ENCODE data around the gene TOP3B.

The TOP3B gene

DNA sequence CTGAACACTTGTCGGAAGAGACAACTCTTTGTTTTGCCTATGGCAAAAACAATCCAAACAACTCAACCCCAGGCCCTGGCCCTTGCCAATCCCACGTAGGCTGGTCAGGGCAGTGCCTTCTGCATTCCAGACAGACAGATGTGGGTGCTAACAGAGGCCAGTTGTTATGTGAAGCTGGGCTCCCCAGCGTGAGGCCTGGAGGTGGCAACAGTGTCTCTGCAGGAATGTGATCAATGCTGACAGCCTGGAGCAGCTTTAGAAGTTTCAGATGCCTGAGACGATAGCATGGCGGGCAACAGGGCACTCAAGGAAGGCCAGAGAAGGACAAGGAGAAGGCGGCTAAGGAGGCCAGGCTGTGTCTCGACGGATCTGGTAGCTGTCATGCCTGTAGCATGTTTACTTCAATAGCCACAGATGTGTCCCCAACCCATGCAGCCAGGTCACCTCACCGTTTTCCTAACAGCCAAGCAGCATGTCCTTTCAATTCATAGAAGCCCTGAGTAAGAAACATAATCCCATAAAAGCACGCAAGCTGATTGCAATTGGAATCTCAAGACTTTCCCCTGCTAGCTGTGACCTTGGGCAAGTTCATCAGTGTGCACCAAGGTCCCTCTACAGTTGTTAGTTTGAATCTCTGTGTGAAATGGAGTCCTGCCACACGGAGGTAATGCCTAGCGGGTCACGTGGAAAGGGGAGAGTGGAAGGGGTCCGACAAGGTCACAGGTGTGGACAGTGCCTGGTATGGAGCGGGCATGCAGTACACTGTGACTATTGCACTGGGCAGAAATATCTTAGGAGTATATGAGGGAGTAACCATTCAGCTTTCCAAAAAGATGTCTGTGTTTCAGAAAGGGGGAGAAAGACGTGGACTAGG, 15.7 kb downstream of the TOP3B start:
- no peak overlapping the region for H3K4me3 ChIP-seq (ENCODE audit: low read length)
- TF ChIP-seq ZNF274 (IDR thresholded peaks at IDR 0.05; ENCODE audit: low read depth, low read length) = no peak

GRCh38 chr22:21965762-21966288, 16.8 kb downstream of the TOP3B start:
- no peak for TF ChIP-seq ZNF274 (IDR thresholded peaks at IDR 0.05; ENCODE audit: low read depth, low read length)
- H3K4me3 ChIP-seq (ENCODE audit: low read length) = no peak overlapping the region

- no peak overlapping the region for H3K4me3 ChIP-seq (ENCODE audit: low read length)
- TF ChIP-seq ZNF274 (IDR thresholded peaks at IDR 0.05; ENCODE audit: low read depth, low read length) = no peak
Observed at GRCh38 chr22:21964918-21965484, 17.6 kb downstream of the TOP3B start.

- no peak for TF ChIP-seq ZNF274 (IDR thresholded peaks at IDR 0.05; ENCODE audit: low read depth, low read length)
- H3K4me3 ChIP-seq (ENCODE audit: low read length) = no peak overlapping the region
Observed at GRCh38 chr22:21964234-21964633, 18.4 kb downstream of the TOP3B start.

GRCh38 chr22:21963790-21964211, 18.8 kb downstream of the TOP3B start:
- no peak for TF ChIP-seq ZNF274 (IDR thresholded peaks at IDR 0.05; ENCODE audit: low read depth, low read length)
- H3K4me3 ChIP-seq (ENCODE audit: low read length) = no peak overlapping the region

DNA sequence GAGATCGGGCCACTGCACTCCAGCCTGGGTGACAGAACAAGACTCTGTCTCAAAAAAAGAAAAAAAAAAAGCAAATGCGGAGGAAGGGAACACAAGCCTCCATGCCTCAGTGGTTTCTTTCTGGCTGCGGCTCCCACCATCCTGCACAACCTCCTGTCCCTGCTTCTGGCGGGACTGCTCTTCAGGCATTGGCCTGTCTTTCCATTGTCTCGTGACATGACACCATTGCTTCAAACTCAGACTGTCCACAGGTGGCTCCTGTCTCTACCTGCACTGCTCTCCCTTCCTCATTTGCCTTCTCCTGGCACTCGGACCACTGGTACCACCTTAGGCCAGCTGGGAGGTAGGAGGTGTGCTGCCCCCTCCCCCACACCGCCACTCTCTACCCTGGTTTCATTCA, 19.3 kb downstream of the TOP3B start:
- no peak overlapping the region for H3K4me3 ChIP-seq (ENCODE audit: low read length)
- no peak for TF ChIP-seq ZNF274 (IDR thresholded peaks at IDR 0.05; ENCODE audit: low read depth, low read length)

- no peak overlapping the region for H3K4me3 ChIP-seq (ENCODE audit: low read length)
- no peak for TF ChIP-seq ZNF274 (IDR thresholded peaks at IDR 0.05; ENCODE audit: low read depth, low read length)
Observed at GRCh38 chr22:21962655-21962949, 20.0 kb downstream of the TOP3B start.

- no peak for TF ChIP-seq ZNF274 (IDR thresholded peaks at IDR 0.05; ENCODE audit: low read depth, low read length)
- no peak overlapping the region for H3K4me3 ChIP-seq (ENCODE audit: low read length)
Observed at GRCh38 chr22:21961886-21962654, 20.5 kb downstream of the TOP3B start.

DNA sequence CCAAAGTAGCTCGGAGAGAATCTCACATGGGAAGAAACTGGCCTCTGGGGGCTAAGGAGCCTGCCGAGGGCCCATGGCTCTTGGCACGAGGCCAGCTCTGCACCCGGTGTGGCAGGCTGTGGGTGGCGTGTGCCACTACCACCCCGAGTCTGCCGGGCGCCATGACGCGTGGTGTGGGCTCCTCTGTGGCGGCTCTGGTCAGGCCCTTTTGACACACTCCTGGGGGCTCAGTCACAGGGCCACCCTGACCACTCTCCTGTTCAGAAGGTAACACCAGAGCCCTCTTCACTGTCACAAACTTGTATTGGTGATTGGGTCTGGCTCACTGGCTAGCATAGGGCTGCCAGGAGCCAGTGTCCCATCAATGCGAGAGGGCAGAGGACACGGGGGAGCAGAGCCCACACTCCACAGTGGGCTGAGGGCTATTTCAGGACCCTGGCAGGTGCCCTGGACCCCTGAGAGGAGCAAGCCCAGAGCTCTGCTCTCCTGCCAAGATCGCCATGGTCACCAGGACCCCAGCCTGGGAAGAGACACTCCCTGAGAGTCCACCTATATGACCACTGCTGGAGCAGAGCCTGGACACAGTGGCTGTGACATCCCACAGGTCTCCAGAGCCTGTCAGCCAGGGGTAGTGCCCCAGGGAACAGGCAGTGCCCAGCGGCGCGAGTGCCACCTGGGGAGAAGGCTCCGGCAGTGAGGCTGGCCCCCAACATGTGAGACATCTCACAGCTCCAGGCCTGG, 21.3 kb downstream of the TOP3B start:
- no peak for TF ChIP-seq ZNF274 (IDR thresholded peaks at IDR 0.05; ENCODE audit: low read depth, low read length)
- H3K4me3 ChIP-seq (ENCODE audit: low read length) = no peak overlapping the region

DNA sequence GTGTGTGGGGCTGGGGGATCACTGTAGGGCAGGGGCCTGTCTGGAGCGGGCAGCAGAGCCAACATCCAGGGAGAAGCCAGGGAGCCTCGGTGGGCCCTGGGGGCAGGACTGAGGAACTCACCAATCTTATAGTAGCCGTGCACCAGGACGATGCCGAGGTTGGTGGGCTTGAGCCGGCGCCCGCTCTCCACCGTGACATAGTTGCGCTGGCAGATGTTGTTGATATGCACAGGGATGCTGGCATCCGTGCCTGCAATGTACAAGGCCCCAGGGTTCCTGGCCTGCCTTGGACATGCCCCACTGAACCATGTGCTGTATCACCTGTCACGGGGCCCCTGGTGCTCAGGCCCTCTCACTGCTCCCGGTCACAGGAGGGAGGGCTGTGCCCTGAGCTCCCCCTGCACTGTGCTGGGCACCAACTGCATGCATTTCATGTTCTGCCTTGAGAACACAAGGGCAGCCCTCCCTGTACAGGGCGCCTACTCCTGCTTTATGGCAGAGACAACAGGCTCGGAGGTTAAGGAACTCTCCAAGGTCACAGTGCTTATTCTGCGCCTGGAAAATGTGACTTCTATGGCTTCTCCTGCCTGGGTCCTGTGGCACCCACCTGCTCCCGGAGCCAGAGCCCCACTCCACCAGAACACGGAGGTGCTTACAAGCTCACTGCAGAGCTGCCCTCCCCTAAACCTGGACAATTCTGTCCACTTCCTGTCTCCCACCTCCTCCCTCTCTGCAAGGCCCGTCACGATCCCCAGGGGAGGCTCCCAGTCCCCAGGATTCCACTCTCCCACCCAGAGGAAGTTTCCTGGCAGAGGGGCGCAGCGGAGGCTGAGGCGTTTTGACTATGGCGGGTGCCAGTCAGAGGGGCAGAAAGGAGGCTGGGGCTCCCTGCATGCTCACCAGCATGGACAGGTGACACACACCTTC, 22.1 kb downstream of the TOP3B start:
- TF ChIP-seq ZNF274 (IDR thresholded peaks at IDR 0.05; ENCODE audit: low read depth, low read length) = no peak
- no peak overlapping the region for H3K4me3 ChIP-seq (ENCODE audit: low read length)

DNA sequence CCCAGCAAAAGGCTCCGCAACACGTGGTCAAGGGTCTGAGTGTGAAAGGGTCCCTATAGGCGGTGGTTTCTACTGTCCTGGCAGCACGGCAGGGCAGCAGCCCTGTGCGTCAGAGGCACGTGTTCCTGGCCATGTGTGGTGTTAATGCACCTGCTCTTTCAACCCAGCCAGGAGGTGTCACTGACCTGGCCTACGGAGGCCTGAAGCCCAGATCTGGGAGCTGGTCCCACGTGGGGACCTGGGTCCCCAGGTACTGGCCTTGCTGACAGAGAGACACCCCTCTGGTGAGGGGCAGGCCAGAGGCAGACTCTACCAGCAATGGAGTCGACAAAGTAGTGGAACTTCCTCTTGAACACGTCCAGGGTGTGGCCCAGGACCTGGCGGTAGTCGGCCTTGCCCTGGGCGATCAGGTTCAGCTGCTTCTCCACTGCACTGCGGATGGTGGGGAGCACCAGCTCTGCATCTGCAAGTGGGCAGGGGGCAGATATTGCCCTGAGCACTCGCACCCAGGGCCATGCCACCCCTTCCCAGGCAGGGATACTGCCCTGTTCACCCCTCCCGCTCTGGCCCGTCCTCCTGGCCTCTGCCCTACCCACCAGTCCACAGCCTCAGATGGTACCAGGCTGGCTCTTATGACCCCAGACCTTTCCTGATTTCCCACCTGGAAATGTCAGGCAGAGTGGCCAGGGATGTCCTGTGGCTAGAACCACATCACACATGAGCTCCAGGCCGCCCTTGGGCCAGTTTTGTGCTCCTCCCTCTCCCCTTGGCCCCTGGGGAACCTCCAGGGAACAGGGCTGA, 23.1 kb downstream of the TOP3B start:
- H3K4me3 ChIP-seq (ENCODE audit: low read length) = no peak overlapping the region
- TF ChIP-seq ZNF274 (IDR thresholded peaks at IDR 0.05; ENCODE audit: low read depth, low read length) = no peak
